AG08396 (cell line): Measurements from ENCODE around the gene CLHC1.
"Not testable (repeated sequence)": the region's sequence is repeated elsewhere in the genome, so short reads cannot be mapped to it uniquely, and the experiment has no call there.

ENCODE experiments used
- DNase-seq: peaks from one replicate; pipeline ENCODE4 v3.0.0; 2012; ENCODE audit warnings: low spot score, mixed read lengths

Gene CLHC1

DNA sequence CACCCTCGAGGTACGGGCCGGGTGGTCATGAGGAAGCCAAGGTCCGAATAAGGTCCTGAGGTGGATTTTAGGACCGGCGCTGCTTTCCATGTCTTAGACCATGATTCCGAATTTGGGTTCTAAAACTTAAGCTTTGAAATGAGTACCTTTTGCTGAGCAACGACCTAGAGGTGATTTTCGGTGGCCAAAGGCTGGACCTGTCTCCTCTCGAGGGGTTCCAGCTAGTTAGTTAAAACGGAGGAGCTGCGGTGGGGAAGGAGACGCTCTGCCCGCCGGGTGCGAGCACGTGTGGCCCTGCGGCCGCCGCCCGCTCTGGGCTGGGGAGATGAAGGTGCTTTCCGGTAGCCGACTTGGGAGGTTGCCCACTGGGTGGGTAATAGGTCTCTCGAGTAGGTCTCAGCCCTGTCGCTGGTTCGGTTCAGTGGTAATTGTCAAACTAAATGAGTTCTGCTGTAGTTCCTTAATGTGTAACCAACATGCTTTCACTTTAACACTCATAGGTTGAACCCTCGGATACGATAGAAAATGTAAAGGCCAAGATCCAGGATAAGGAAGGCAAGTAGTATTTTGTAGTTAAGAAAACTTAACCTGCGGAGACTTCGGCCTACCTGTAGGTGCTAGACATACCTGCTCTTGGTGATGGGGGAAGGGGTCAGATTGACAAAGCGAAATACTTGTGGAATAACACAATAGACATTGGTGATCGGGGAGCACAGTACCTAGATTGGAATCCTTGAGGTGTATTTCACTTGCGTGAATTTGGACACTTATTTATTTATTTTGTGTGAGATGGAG is 967 bp upstream of the CLHC1 start:
- DNase-seq: peak; percentile 39

DNA sequence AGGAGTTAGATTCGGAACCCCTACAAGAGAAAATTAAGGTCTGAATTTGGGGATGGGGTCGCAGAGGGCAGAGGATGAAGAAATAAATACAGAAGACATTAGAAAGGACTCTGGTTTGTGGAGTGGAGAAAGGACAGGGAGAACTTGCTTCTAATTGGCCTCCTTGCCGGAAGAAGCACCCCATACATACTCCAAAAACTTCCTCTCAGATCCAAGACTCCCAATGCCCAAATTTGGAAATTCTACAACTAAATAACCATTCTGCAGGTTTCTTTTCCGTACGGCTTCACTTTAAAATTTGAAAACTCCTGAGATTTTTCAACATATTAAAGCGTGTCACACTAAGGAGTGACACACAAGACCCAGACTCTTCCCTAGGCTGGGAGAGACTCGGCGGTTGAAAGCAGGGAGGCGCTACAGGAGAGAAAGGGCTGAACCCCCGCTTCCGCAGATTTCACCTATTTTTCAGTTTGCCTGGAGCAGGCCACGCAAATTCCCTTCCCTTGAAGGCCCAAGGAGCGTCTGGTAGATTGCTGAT is 478 bp downstream of the CLHC1 start:
- peak; percentile 33 for DNase-seq

DNA sequence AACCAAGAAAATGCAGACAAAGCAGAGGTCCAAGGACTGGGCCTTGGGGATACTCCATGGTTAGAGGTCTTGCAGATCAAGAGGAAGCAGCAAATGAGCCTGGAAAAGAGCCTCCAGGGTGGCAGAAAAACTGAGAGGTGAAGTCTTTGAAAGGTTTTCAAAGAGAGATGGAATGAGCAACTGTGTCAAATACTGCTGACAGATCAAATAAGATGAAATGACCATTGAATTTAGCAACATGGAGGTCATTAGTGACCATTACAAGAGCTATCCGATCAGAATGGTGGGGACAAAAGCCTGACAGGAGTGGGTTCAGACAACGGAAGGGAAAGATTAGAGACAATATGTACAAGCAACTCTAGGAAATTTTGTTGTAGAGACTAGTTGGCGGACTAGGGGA is 1.5 kb downstream of the CLHC1 start:
- no peak for DNase-seq

DNA sequence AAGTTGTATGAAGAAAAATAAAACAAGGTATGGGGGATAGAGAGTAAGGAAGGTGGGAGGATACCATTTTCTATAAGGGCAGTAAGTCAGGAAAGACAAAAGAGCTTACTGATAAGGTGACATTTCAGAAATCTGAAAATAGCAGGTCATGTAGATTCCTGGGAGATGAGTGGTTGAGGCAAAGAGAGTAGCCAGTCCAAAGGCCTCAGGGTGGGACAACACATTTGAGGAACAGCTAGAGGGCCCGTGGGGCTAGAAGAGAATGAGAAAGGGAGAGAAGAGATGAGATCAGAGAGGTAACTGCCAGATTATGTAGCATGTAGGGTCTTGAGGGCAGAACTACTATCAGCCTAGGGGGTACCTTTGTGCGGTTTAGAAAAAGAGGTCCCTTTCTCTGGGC is 2.9 kb downstream of the CLHC1 start:
- DNase-seq: no peak

DNA sequence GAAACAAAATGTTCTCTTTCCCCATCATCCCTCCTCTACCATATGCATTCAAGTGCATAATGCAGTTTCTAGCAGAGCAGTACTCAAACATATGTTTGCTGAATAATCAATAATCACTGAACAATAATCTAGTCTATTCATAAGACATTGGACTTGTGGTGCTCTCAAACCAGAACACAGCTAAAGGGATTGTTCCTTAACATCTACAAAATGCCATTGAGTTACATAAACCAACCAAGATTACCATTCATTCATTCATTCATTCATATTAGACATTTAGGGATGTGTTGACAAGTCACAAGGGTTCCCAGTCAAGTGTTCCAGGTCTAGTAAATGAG is 3.9 kb downstream of the CLHC1 start:
- DNase-seq: no peak

DNA sequence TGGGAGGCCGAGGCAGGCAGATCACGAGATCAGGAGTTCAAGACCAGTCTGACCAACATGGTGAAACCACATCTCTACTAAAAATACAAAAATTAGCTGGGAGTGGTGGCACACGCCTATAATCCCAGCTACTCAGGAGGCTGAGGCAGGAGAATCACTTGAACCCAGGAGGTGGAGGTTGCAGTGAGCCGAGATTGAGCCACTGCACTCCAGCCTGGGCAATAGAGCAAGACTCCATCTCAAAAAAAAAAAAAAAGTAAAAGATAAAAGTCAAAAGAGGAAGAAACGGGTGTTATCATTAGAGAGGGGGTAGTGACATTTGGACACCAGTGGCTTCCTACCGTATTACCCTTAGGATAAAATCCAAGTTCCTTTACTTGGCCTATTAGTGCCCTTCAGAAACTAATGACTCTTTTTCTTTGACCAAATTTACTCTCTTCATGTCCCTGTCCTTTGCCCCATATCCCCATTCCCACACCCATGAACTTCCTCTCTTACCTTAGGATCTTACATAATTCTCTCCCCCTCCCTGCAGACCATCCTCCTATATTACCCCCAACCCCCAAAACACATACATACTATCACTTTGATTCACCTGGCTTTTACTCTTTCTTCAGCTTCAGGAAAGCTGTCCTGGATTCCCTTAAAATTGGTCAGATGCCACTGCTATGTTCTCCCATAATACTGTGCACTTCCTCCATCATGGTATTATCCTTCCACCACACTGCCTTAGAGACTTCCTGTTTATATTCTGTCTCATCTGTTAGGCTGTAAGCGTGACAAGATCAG is 4.5 kb downstream of the CLHC1 start:
- not testable (repeated sequence) for DNase-seq

DNA sequence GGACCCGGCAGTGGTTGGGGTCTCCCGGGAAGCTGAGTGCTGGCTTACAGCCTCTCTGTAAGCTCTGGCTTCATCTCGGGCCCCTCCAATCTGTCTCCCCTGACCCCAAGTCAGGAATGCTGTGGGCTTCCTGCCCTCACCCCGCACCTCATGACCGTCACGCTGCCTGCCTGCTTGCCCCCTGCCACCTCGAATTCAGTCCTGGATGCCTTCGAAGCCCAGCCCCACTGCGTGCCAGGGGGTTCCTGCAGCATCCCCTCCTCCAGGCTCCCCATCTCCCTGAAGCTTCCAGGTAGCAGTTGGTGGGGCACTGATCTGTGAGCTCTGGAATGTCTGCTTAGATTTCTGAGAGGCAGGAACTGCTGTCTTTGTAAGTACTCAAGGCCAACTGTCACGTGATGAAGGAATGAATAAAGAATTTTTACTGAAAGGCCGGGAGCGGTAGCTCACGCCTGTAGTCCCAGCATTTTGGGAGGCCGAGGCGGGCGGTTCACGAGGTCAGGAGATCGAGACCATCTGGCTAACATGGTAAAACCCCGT is 6.5 kb downstream of the CLHC1 start:
- DNase-seq: no peak

DNA sequence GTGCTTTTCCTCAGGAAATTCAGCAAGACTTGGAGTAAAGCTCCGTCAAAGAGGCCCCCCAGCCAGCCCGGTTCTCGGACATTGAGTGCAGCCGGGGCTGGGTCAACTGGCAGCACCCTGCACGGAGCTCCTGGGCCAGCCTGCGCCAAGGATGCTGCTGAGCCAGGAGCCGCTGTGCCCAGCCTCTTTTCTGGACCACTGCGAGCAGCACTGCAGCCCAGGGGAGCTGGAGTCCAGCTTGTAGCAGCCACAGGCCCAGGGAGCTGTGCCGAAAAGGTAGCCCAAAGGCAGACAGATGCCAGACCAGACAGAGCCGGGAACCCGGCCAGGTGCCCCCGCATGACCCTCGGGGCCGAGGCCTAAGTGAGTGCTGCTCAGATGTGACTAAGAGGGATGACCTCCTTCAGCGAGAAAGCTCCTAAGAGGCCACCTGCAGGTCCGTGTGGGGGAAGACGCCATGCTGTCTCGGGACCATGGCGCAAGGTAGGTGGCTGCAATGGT is 7.3 kb downstream of the CLHC1 start:
- DNase-seq: no peak

DNA sequence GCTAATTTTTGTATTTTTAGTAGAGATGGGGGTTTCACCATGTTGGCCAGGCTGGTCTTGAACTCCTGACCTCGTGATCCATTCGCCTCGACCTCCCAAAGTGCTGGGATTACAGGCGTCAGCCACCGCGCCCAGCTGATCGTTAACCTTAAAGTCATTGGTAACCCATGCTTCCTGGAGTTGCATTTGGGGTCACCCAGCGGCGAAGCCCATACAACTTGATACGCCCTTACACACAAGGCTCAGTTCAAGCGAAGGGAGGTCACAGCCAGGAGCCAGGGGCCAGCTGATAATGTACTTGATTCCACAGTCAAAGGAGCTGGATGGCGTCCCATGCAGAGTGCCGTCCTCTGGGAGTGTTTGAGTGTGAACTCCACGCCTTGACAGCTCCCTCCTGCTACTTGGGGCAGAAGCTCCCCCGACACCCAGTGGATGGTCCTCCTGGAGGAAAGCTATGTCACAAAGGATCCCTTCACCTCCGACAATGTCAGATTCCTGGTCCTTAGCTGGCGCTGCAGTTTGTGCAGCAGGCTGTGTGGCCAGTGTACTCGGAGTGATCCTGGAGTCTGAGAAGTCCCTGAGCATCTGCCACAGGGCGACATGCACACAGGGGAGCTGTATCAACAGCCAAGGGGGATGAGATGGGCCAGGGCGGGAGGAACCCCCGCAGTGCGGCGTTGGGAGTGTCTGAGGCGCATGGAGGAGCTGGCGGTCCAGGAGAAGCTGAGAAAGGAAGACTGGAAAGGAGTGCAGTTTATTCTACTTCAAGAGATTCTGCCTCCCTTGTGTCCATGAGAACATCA is 7.9 kb downstream of the CLHC1 start:
- no peak for DNase-seq

DNA sequence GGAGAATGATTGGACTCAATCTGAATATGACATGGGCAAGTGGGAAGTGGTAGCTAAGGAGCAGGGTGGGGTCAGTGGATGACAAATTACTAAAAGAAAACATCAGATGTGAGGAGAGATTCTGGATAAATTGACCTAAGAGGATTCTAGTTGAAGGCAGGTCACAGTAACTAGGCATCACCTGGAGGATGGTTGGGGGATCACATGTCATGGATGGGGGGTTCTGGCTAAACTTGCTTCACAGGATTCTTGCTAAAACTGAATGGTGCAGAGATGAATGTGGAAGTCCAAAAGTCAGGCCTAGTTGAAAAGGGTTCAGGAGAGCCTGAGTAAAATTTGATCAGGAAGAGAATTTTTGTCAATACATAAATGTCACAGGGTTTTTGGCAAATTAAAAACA is 18.3 kb downstream of the CLHC1 start:
- DNase-seq: no peak

DNA sequence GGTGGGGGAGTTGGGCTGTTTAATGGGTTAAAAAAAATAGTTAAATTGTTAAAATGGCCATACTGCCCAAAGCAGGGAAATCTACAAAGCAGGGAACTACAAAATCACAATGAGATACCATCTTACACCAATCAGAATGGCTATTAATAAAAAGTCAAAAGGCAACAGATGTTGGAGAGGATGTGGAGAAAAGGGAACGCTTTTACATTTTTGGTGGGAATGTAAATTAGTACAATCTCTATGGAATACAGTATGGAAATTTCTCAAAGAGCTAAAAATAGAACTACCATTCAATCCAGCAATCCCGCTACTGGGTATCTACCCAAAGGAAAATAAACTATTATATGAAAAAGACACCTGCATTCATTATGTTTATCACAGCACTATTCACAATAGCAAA is 27.1 kb downstream of the CLHC1 start:
- no peak for DNase-seq

DNA sequence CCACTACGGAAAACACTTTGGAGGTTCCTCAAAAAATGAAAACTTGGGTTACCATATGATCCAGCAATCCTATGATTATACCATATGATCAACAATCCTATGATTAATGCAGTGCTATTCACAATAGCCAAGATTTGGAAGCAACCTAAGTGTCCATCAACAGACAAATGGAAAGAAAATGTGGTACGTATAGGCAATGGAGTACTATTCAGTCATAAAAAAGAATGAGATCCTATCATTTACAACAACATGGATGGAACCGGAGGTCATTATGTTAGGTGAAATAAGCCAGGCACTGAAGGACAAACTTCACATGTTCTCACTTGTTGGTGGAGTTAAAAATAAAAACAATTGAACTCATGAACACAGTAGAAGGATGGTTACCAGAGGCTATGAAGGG is 27.6 kb downstream of the CLHC1 start:
- no peak for DNase-seq

DNA sequence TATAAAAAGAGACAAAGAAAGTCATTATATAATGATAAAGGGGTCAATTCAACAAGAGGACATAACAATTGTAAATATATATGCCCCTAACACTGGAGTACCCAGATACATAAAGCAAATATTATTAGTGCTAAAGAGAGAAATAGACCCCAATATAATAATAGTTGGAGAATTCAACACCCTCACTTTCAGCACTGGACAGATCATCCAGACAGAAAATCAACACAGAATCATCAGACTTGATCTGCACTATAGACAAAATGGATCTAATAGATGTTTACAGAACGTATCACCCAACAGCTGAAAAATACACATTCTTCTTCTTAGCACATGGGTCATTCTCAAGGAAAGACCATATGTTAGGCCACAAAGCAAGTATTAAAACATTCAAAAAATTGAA is 31.7 kb downstream of the CLHC1 start:
- no peak for DNase-seq

DNA sequence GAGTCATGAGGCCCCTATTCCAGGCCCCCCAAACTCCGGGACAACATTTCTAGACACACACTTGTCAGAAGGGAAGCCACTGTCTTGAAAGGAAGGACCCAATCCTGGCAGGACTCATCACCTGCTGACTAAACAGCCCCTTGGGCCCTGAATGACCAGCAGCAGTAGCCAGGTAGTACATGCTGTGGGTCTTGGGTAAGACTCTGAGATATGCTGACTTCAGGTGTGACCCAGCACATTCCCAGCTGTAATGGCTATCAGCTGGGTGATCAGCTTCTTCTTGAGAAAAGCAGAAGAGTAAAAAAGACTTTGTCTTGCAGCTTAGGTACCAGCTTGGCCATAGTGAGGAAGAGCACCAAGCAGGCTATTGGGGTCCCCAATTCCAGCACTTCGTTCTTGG is 35.6 kb downstream of the CLHC1 start:
- DNase-seq: no peak

DNA sequence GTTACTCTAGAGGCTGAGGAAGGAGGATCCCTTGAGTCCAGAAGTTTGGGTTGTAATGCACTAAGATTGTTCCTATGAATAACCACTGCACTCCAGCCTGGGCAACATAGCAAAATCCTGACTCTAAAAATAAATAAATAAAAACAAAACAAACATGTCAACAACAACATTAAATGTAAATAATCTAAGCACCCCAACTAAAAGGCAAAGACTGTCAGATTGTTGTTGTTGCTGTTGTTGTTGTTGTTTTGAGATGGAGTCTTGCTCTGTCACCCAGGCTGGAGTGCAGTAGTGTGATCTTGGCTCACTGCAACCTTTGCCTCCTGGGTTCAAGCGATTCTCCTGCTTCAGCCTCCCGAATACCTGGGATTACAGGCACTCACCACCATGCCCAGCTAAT is 40.2 kb downstream of the CLHC1 start:
- not testable (repeated sequence) for DNase-seq

DNA sequence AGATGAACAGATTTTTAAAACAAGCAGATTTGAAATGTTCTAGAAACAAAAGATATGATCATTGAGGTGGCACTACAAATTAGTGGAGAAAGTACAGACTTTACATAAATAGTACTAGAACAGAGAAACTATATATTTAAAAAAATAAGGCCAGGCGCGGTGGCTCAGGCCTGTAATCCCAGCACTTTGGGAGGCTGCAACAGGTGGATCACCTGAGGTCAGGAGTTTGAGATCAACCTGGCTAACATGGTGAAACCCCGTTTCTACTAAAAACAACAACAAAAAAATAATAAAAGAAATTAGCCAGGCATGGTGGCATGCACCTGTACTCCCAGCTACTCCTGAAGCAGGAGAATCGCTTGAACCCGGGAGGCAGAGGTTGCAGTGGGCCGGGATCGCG is 45.3 kb downstream of the CLHC1 start:
- DNase-seq: not testable (repeated sequence)

DNA sequence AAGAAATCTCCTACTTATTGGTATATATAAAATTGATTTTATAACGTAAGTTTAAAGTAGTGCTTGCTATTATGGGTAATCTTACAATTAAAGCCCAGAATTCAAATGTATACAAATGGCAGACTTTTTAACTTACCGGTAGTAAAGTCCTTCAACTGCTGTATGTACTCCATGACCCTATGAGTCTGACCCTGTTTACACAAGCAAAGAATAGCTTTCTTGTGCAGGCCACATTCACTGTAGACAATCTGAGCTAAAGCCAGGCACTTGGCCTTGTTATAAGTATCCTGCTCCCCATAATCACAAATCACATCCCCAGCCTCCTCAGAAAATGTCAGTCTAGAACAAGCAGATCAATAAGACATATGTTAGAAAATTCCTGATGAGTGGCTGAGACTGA is 51.7 kb downstream of the CLHC1 start:
- no peak for DNase-seq

DNA sequence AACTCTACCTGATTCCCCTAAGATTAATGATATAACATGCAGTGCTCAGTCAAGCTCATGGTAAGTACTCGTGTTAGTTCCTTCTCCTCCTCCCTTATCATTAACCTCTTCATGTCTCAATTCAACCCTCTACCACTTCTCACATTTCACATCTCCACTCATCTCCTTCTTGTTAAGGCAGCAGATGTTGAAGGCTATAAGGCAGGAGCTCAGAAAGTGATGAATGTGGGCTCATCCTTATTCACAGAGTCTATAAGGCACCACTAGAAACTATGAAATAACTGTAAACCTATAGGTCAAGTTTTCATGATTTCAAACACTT is 56.0 kb downstream of the CLHC1 start:
- no peak for DNase-seq

DNA sequence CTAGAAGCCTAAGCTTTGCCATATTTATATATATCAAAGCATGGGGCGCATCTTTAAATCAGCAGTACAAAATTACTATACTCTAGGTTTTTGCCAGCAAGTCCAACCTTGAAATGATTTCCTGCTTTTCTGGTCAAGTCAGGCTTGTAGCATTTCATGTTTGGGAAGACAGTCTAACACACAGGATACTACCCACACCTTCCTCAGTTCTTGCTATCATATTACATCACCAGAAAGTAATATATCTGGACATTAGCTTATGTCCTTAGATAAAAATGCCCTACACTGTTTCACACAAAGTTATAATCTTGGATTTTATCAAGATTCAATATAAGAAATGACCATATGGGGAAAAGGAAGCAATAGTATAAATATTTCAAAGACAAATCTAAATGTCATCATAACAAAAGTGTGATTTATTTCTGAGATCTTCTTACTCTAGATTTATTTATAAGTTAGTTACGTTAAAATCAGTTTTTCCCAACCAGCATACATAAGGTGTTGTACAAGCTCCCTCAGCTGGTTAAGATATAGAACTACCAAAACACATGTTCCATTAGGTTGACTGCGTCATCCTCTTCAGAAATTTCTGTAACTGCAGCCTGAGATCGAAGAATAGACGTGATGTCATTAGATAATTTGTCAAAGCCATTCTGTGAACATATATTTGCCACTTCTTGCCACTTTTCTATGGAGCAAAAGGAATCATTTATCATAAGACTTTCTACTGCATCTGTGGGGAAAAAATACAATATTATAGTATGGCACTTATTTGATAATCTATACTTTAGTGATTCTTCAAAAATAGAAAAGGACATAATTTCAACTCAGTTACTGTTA is 56.6 kb downstream of the CLHC1 start:
- peak; percentile 60 for DNase-seq

DNA sequence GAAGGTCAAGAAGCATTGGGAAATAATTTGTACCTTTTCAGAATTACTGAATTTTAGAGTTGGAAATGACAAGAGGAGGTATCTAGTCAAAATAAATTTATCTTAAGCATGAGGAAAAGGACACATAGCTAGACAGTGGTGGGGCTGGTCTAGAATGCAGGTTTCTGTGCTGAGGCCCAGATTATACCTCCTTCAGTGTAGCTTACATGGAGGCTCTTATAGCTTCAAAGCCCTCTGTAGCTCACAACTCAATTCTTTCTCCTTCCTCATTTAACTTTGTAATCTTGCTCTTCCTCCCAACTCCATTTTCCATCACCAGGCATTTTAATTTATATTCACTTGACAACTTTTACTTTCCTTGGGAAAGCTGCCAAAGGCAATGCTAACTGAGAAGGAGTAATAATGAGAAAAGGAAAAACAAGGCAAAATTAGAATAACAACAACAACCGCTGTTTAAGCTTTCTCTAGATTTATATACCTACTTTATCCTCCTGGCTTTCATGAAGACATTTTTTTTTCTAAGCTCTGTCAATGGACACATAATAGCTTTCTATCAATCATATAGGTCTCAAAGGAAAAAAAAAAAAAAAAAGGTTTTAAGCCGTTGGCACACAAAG is 58.5 kb downstream of the CLHC1 start:
- no peak for DNase-seq

DNA sequence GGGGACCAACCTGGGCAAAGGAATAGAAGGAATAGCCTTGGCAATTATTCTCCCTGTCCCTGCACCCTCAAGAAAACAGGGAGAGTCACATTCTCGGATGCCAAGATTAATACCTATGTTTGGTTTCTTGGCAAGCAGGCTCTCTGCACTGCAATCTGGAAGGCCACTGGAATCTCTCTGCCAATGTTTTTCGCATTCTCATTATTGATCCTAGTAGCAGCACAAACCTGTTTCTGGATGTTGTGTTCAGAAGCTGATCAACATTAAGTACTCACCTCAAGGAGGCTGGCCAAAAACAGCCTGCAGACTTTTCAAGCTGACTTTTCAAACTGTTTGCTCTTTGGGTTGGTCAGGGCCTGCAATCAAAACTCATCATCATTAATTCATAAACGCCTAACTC is 62.2 kb downstream of the CLHC1 start:
- DNase-seq: no peak
